GM18861 (cell line): ENCODE results near the gene ADNP2.

Experiments used
- ATAC-seq: cut with Tn5 transposase; IDR thresholded peaks from one replicate; pipeline ENCODE4 v1.9.1; 2021; ENCODE audit not compliant: unreplicated experiment

The ADNP2 gene, protein sequence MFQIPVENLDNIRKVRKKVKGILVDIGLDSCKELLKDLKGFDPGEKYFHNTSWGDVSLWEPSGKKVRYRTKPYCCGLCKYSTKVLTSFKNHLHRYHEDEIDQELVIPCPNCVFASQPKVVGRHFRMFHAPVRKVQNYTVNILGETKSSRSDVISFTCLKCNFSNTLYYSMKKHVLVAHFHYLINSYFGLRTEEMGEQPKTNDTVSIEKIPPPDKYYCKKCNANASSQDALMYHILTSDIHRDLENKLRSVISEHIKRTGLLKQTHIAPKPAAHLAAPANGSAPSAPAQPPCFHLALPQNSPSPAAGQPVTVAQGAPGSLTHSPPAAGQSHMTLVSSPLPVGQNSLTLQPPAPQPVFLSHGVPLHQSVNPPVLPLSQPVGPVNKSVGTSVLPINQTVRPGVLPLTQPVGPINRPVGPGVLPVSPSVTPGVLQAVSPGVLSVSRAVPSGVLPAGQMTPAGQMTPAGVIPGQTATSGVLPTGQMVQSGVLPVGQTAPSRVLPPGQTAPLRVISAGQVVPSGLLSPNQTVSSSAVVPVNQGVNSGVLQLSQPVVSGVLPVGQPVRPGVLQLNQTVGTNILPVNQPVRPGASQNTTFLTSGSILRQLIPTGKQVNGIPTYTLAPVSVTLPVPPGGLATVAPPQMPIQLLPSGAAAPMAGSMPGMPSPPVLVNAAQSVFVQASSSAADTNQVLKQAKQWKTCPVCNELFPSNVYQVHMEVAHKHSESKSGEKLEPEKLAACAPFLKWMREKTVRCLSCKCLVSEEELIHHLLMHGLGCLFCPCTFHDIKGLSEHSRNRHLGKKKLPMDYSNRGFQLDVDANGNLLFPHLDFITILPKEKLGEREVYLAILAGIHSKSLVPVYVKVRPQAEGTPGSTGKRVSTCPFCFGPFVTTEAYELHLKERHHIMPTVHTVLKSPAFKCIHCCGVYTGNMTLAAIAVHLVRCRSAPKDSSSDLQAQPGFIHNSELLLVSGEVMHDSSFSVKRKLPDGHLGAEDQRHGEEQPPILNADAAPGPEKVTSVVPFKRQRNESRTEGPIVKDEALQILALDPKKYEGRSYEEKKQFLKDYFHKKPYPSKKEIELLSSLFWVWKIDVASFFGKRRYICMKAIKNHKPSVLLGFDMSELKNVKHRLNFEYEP

DNA sequence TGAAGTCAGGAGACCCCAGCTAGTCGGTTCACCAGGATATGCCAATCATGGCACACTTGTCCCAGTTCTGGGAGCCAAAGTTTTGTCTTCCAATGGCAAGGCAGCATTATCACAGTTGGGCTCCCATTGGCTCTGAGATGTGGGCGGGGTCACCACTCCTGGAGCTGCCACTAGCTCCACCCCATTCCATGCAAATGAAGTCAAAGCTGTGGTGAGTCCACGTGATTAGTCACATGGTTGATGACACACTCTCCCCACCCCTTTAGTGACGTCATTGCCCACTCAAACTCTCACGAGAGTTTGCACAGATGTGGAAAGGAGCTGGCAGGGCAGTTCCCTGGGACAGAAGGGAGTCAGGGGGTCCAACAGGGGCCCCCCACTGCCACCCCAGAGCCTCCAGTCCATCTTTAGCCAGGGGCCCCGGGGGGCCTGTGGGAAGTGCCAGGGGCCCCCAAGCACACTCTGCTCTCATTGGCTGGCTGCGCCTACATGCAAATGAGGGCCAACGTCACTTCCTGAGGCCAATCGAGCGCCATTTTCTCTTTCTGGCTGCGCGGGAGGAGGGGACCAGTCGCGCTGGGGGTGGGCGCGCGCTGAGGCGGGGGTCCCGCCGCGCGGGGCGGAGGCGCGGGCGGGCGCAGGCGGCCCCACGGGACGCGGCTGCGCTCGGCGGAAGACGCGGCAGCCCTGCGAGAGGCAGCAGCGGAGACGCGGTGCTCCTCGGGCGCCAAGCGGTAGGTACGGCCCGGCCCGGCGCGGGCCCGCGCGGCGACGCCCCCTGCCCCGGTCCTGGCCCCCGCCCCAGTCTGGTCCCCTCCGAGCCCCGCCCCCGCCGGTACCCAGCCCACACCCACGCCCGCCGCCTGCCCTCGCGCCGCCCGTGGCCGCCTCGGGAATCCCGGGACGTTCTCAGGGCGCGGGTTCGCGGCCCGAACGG, at the start of gene ADNP2:
TSS of gene ADNP2 (plus strand) at position 524 of the 937 bp plus-strand sequence. CDS start 8,281 bp downstream, outside the sequence.
- peak; percentile 34 for ATAC-seq

DNA sequence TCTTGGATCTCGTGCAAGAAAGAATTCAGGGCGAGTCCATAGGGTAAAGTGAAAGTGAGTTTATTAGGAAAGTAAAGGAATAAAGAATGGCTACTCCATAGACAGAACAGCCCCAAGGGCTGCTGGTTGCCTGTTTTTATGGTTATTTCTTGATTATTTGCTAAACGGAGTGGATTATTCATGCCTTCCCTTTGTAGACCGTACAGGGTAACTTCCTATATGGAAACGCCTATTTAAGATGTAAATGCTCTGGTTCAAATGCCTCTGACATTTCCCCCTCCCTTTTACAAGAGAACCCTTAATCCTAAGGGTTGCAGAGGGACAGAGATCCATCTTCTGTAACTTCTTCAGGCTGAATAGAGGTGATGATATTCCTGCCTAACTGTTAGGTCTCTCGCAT, 49.1 kb upstream of the ADNP2 start:
- no peak for ATAC-seq

DNA sequence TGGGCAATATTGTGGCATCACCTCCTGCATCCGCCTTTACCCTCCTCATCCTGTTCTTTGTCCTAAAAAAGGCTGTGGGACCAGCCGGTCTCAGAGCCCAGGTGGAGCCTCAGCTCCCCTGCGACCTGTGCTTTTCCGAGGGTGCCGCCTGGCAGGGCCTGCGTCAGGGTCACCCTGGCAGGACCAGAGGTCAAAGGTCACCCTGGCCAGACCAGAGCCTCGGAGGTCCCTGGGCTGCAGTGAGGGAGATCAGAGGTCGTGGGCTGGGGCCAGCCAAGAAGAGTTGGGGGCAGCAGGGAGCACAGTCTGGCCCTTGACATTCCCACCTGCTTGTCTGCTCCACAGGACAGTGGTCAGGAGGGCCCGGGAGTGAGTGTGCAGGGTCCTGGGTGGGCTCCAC, 43.4 kb upstream of the ADNP2 start:
- no peak for ATAC-seq

DNA sequence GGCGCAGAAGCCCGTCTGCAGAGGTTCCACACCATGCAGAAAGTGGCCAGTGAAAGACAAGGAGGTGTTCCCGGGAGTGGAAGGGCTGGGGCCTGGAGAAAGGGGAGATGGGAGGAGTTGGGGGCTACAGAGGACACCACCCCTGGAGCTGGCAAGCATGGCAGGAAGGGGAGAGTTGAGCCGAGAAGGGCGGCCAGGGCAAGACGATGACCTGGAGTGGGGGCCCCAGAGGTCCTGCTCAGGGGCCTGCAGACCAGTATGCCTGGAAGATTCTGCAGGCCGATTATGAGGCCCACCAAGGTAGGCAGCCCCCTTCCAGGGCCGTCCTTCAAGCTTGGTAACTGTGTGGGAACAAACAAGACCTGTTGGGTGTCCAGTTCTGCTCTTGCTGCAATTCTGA, 41.7 kb upstream of the ADNP2 start:
- no peak for ATAC-seq

DNA sequence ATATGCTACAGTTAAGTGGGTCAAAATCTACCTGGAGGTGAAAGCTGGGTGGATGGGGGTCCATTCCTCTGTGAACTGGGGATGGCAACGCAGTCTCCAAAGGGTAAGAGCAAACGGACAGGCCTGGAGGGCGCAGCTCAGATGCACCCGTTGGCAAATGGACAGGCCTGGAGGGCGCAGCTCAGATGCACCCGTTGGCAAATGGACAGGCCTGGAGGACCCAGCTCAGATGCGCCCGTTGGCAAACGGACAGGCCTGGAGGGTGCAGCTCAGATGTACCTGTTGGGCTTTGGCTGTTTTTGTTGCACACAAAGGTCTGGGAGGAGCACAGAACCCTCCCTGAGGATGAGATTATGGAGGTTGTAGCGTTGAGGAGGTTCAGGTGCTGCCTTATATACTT, 41.2 kb upstream of the ADNP2 start:
- ATAC-seq = no peak

DNA sequence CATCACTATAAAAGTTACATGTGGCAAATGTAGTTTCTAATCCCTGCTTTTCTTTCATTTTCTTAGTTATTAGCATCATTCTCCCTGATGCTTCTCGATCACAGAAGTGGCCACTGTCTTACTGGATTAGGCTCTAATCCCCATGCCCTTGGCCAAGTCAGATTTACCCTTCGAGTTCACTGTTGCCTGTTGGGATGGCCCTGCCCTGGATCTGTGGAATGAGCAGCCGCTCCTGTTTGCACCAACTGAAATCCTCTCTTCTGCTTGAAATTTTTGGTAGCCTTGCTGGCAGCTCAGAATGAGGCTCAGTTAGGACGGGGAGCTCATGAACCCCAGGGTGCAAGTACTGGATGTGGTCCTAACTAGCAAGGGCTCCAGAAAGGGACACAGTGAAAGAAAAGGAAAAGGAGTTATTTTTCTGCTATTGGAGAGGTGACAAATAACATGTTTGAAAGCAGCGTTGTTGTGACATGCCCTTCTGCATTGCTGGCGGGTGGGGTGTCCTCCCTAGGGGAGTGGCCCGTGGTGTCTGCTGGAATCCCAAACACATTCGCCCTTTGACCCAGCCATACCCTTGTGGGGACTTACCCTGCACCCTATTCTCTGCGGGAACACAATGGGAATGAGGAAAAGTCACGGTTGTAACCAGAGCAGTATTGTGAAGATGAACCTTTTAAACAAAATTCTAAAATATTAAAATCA, 40.3 kb upstream of the ADNP2 start:
- no peak for ATAC-seq

DNA sequence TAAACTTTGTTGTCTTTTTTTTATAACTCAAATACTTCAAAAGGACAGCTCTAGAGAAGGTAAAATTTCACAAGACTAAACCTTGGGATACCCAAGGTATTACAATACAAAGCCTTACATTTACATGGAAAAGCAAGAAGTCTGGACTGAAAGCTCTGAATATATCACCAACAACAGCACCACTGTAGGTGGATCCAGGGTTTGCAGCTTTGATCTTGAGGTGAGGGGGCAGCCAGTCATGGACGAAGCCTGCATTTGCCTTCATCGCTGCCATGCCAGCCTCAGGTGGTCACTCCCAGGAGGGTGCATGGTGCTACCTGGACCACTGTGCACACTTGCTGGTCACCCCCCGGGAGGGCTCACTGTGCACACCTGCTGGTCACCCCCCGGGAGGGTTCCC, 38.2 kb upstream of the ADNP2 start:
- no peak for ATAC-seq

DNA sequence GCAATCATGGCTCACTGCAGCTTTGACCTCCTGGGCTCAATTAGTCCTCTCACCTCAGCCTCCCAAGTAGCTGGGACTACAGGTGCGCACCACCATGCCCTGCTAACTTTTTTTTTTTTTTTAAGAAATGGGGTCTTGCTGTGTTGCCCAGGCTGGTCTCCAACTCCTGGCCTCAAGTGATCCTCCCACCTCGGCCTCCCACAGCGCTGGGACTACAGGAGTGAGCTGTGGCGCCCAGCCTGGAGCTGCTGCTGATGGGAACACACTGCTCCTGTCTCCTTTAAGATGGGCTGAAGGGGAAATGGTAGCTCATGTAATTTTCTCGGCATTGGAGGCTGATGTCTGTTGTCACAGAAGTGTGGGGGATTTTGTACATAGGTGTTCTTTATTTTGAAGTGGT, 34.9 kb upstream of the ADNP2 start:
- no peak for ATAC-seq

DNA sequence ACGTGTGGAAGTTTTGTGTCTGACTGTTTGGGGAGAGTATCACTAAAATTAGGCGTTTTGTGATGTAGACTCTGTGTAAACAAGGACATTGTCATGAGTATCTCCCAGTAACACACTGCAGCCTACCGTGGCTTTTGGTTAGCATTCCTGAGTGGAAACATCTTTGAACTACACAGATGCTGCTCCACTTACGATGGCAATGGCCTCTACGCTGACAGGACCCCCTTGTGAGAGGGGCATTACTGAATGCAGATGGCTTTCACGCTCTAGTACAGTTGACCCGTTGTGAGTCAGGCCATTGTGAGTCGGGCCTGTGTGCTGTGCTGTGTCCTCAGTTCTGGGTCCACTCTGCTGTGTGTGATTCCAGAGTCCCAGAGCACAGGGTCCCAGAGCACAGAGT, 34.4 kb upstream of the ADNP2 start:
- ATAC-seq = no peak

DNA sequence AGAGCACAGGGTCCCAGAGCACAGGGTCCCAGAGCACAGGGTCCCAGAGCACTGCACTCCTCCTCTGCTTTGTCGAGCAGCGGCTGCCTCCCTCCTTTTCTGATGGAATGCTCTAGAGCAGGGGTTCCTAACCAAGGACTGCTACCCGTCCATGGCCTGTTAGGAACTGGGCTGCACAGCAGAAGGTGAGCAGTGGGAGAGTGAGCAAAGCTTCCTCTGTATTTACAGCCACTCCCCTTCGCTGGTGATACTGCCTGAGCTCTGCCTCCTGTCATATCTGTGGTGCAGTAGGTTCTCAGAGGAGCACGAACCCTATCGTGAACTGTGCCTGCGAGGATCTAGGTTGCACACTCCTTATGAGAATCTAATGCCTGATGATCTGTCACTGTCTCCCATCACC, 33.1 kb upstream of the ADNP2 start:
- ATAC-seq = no peak

DNA sequence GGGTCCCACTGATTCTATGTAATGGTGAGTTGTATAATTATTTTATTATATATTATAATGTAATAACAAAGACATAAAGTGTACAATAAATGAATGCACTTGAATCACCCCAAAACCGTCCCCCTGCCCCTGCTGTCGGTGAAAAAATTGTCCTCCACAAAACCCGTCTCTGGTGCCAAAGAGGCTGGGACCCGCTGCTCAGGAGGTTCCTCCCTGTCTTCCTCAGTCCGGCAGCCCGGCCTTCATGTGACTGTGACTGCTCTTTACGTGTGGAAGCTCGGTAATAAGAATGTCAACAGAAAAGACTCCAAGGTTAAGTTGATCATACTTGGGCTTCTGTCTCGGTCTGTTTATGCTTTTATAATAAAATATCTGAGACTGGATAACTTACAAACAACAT, 32.7 kb upstream of the ADNP2 start:
- ATAC-seq = no peak

DNA sequence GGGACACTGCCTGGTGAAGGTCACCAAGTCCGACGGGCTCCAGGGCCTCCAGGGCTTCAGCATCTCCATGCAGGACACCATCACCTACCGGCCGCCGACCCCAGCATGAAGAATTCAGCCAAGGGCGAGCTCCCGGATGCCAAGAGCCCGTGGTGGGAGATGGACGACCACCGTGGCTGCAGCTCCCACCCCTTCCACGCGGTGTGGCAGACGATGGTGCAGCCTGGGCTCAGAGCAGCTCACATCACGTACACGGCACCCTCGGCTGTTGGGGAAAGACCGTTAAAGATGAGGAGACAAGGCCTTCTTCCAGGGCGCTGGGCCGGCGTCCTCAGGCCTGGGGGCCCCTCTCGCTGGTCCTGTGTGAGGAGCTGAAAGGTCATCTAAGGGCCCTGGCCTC, 31.2 kb upstream of the ADNP2 start:
- ATAC-seq = no peak

DNA sequence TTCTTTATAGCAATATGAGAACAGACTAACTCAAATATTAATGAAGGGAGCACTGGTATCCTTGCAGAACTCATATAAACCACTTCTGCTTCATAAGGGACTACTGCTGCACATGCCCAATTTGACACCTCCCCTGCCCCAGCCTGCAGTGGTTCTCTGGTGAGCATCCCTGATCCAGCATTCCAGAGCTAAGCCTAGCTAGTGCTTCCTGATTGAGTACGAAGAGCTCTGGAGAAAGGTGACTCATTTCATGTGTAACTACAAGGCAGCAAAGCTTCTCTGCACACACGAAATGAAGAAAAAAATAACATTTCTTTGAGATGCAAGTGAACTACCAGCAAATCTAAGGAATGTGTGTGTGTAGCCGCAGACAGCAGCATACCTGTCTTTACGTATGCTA, 22.8 kb upstream of the ADNP2 start:
- ATAC-seq = no peak

DNA sequence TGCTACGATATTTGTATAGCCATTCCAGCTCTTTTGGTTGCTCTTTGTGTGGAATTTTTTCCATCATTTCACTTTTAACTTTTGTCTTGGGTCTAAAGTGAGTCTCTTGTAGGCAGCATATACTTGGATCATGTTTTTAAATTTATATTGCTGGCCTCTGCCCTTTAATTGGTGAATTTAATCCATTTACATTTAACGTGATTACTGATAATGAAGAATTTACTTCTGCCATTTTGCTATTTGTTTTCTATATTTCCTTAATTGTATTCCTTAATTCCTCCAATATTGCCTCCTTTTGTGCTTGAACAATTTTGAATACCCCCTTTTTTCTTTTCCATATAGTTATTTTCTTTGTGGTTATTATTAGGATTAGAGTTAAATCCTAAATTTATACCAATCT, 21.0 kb upstream of the ADNP2 start:
- ATAC-seq = no peak

DNA sequence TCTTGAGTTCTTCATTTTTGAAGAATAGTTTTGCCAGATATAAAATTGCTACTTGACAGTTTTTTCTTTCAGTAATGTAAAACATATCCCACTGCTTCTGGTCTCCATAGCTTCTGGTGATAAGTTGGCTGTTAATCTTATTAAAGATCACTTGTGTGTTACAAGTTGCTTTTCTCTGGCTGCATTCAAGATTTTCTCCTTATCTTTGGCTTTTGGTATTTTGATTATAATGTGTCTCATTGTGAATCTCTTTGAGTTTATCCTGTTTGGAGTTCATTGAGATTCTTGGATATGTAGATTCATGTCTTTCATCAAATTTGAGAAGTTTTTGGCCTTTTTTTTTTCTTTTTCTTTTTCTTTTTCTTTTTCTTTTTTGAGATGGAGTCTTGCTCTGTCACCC, 20.2 kb upstream of the ADNP2 start:
- ATAC-seq = no peak

DNA sequence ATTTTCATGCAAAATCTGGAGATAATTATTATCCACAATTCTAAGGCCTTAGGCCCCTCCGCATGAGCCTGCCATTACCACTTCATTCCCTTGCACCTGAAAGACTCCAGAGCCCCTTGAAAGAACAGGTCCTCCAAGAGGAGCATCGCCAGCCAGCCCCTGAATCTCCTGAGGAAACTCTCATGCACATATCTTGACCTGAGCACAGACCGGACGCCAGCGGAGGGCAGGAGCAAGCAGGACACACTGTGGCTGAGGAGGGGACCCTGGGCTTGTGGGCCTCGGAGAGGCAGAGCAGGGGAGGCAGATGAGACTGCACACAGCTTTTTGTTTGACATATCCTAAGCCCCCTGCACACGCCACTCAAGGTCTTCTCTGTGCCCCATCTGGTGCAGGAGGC, 13.6 kb upstream of the ADNP2 start:
- ATAC-seq = no peak

DNA sequence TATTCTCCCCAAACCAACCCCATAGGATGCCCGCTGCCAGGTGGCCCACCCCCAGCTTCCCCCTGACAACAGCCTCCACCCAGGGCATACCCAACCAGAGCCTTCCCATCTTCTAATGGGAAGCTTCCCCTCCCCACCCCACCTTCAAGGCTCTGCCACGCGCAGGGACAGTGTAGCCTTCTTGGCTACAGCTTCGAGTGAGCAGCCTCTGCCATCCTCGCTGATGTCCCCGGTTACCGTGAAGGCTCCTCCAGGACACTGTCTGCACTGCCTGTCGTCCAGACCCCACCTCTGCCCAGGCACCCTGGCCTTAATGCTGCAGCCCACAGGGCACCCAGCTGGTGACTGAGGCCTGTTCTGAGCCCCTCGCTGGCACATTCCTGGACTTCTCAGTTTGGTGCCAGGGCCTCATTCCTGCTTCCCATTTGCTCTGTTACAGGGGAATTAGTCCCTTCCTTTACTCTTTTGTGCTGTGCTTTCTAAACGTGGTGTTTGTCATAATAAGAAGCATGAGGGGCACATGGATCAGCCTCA, 13.0 kb upstream of the ADNP2 start:
- ATAC-seq = no peak

DNA sequence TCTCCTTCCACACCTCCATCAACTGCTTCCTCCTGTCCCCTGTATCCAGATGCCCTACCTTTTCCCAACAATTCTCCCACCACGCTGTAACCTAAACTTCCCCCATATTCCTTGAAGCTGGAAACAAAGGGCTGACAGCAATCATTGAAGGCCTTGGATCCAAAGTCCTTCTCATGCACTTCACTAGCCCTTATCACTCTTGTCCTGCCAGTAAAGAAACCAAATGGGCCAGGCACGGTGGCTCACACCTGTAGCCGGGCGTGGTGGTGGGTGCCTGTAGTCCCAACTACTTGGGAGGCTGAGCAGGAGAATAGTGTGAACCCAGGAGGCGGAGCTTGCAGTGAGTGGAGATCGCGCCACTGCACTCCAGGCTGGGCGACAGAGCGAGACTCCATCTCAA, 11.9 kb upstream of the ADNP2 start:
- ATAC-seq = no peak

DNA sequence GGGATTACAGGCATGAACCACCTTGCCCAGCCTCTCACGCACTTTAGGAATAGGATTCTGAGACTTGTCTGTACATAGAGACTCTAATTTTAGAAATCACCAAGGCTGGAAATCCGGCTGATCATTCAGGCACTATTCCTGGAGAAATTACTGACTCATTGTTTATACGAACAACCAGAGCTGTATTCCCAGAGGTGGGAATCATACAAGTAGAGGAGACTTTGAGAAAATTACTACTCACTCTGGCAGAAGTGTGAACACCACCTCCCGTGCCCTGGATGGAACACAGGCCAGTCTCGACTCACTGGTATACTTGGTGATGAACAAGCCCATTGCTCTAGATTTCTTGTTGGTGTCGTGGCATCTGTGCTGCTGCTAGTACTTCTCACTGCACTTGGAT, 5.8 kb upstream of the ADNP2 start:
- ATAC-seq = no peak

DNA sequence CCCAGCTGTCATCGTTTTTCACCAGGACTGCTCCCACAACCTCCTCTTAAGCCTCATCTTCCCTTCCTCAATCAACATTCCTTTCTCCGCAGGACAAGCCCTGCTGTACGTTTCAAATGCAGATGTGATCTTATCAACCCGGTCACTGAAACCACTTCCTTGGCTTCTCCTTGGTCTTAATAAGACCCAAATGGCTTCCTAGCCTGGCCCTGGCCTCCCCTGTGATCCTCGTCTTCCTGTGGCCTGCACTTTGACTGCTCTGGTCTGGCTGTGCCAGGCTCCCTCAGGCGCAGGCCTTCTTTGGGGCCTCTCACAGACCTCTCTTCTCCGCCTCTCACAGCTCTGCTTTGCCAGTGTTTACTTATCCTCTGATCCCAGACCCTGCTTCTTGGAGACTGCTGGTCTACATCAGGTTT, 4.7 kb upstream of the ADNP2 start:
- no peak for ATAC-seq
